Liver (tissue), 9 donors: ENCODE results near the gene SLC18A3. TPM values are rescaled to one million over a fixed set of nuclear protein-coding genes. Genes with fewer than 3 reads are reported as not detected.

ENCODE experiments used
- DNase-seq: peaks from one replicate; pipeline ENCODE4 v3.0.0-alpha.2; 2017; ENCODE audit warnings: low spot score
- H3K27ac ChIP-seq, 2 donors: one replicate each; pipeline ENCODE4 v1.7.0; 2013; ENCODE audit warnings: inconsistent platforms in 2 of 2, low read length in 2 of 2, control low read depth in 1 of 2, low read depth in 1 of 2, mild to moderate bottlenecking in 1 of 2
- H3K27me3 ChIP-seq, 4 donors: one replicate each; pipeline versions ENCODE4 v1.6.1 to v1.7.0; 2013; ENCODE audit warnings: low read length in 3 of 4, inconsistent platforms in 1 of 4, mild to moderate bottlenecking in 1 of 4, moderate library complexity in 1 of 4; ENCODE audit not compliant: control insufficient read depth in 4 of 4, insufficient read depth in 4 of 4
- H3K36me3 ChIP-seq, 4 donors: one replicate each; pipeline versions ENCODE4 v1.6.1 to v1.7.0; 2013; ENCODE audit warnings: low read length in 3 of 4, mild to moderate bottlenecking in 3 of 4, low read depth in 1 of 4, moderate library complexity in 1 of 4; ENCODE audit not compliant: control insufficient read depth in 4 of 4, insufficient read depth in 3 of 4
- H3K4me1 ChIP-seq, 4 donors: one replicate each; pipeline versions ENCODE4 v1.6.1 to v1.7.0; 2013; ENCODE audit warnings: low read length in 3 of 4, mild to moderate bottlenecking in 3 of 4, moderate library complexity in 1 of 4; ENCODE audit not compliant: control insufficient read depth in 4 of 4, insufficient read depth in 4 of 4
- H3K4me3 ChIP-seq, 3 donors: one replicate each; pipeline versions ENCODE4 v1.6.1 to v1.7.0; 2013; ENCODE audit warnings: low read length in 3 of 3, control low read depth in 1 of 3, low read depth in 1 of 3, mild to moderate bottlenecking in 1 of 3
- H3K9ac ChIP-seq, 2 donors: one replicate each; pipeline ENCODE4 v1.7.0; 2013; ENCODE audit warnings: low read length in 2 of 2, mild to moderate bottlenecking in 2 of 2, moderate library complexity in 2 of 2, control low read depth in 1 of 2, low read depth in 1 of 2
- H3K9me3 ChIP-seq, 4 donors: one replicate each; pipeline versions ENCODE4 v1.6.1 to v1.7.0; 2013; ENCODE audit warnings: low read length in 3 of 4; ENCODE audit not compliant: control insufficient read depth in 4 of 4
- ATF3 ChIP-seq: IDR thresholded peaks from 2 replicates; pipeline ENCODE4 v1.6.1; 2016; ENCODE audit warnings: antibody characterized with exemption
- CTCF ChIP-seq: fragments of 150-350 bp; IDR thresholded peaks from 2 replicates; pipeline ENCODE4 v1.5.1; 2017; ENCODE audit warnings: improper control_type of control experiment, low read depth, low read length; ENCODE audit not compliant: missing input control
- EGR1 ChIP-seq, 2 donors: IDR thresholded peaks; 2 replicates each; pipeline ENCODE4 v1.6.1; 2016 to 2018; ENCODE audit warnings: antibody characterized with exemption in 2 of 2, low read depth in 2 of 2
- FOXA1 ChIP-seq: IDR thresholded peaks from 2 replicates; pipeline ENCODE4 v1.6.1; 2016; ENCODE audit warnings: antibody characterized with exemption
- FOXA2 ChIP-seq: IDR thresholded peaks from 2 replicates; pipeline ENCODE4 v1.6.1; 2016; ENCODE audit warnings: antibody characterized with exemption
- GABPA ChIP-seq, 2 donors: IDR thresholded peaks in 1 of 2; conservative IDR thresholded peaks in 1 of 2; 2 replicates each; pipeline ENCODE4 v1.6.1; 2016; ENCODE audit warnings: antibody characterized with exemption in 2 of 2, mild to moderate bottlenecking in 1 of 2, moderate library complexity in 1 of 2
- HNF4A ChIP-seq, 2 donors: conservative IDR thresholded peaks; 2 replicates each; pipeline ENCODE4 v1.6.1; 2016; ENCODE audit warnings: antibody characterized with exemption in 2 of 2, mild to moderate bottlenecking in 2 of 2
- HNF4G ChIP-seq: IDR thresholded peaks from 2 replicates; pipeline ENCODE4 v1.6.1; 2016; ENCODE audit warnings: antibody characterized with exemption
- JUND ChIP-seq, 2 donors: IDR thresholded peaks; 2 replicates each; pipeline ENCODE4 v1.6.1; 2016; ENCODE audit warnings: antibody characterized with exemption in 2 of 2
- MAX ChIP-seq: IDR thresholded peaks from 2 replicates; pipeline ENCODE4 v1.6.1; 2016; ENCODE audit warnings: antibody characterized with exemption
- NR2F2 ChIP-seq: IDR thresholded peaks from 2 replicates; pipeline ENCODE4 v1.6.1; 2016; ENCODE audit warnings: antibody characterized with exemption
- RAD21 ChIP-seq, 2 donors: IDR thresholded peaks; 2 replicates each; pipeline ENCODE4 v1.6.1; 2016; ENCODE audit warnings: antibody characterized with exemption in 2 of 2, mild to moderate bottlenecking in 2 of 2
- REST ChIP-seq: IDR thresholded peaks from 2 replicates; pipeline ENCODE4 v1.6.1; 2016; ENCODE audit warnings: antibody characterized with exemption, mild to moderate bottlenecking
- RXRA ChIP-seq, 2 donors: IDR thresholded peaks; 2 replicates each; pipeline ENCODE4 v1.6.1; 2017 to 2018; ENCODE audit warnings: antibody characterized with exemption in 2 of 2, mild to moderate bottlenecking in 1 of 2
- SP1 ChIP-seq: IDR thresholded peaks from 2 replicates; pipeline ENCODE4 v1.6.1; 2018; ENCODE audit warnings: antibody characterized with exemption, mild to moderate bottlenecking
- TAF1 ChIP-seq: conservative IDR thresholded peaks from 2 replicates; pipeline ENCODE4 v1.6.1; 2016; ENCODE audit warnings: antibody characterized with exemption, mild to moderate bottlenecking
- YY1 ChIP-seq: IDR thresholded peaks from 2 replicates; pipeline ENCODE4 v1.6.1; 2016; ENCODE audit warnings: antibody characterized with exemption, mild to moderate bottlenecking
- ZBTB33 ChIP-seq: IDR thresholded peaks from 2 replicates; pipeline ENCODE4 v1.6.1; 2016; ENCODE audit warnings: antibody characterized with exemption
- WGBS: extraction: QIAGEN DNeasy Blood & Tissue Kit; methylation state at CpG from one replicate; pipeline ENCODE4 v1.1.7; 2013; 5-methylcytosine and 5-hydroxymethylcytosine counted together
- polyA plus RNA-seq, 2 donors: library from polyadenylated mRNA; stranded (reverse) in 1 of 2; unstranded in 1 of 2; fragments of 200-250 nt in 1 of 2; fragments of >200 nt in 1 of 2; fragmentation: Nextera tagmentation in 1 of 2; extraction: Ambion mirVana in 1 of 2; gene quantifications; one replicate each; pipeline versions ENCODE4 v1.2.1 to v1.2.3, GENCODE V29; 2013 to 2015
- total RNA-seq, 2 donors: library from RNA; depleted of rRNA; stranded (reverse); fragments of >200 nt; gene quantifications; one replicate each; pipeline ENCODE4 v1.2.3, GENCODE V29; 2014
- donor health status: healthy.
- donor health status: healthy.
- donor health status: healthy.
- donor health status: healthy.
- donor health status: healthy.

Gene SLC18A3
- total and polyA plus RNA-seq, 4 donors = not detected

GRCh38 chr10:49619613-49620012, 9.5 kb downstream of the SLC18A3 start:
- WGBS = 52% methylated on average over 10 of the region's 10 CpGs
- no peaks in the 10 kb centered on the region for H3K9me3 ChIP-seq
- H3K9ac ChIP-seq = no peak overlapping the region
- H3K36me3 ChIP-seq = no peaks in the 10 kb centered on the region
- DNase-seq = no peak
- TF ChIP-seq JUND (IDR thresholded peaks at IDR 0.05) = no peak
- TF ChIP-seq MAX = no peak
- no peak for TF ChIP-seq NR2F2
- TF ChIP-seq RAD21 (IDR thresholded peaks at IDR 0.05) = no peak
- no peak for TF ChIP-seq ATF3
- H3K27ac ChIP-seq = no peak overlapping the region
- no peaks in the 10 kb centered on the region for H3K4me1 ChIP-seq
- H3K4me3 ChIP-seq = no peak overlapping the region
- H3K27me3 ChIP-seq = peaks cover 3 to 10% (median 5%) of the 10 kb centered on the region in 4 donors

GRCh38 chr10:49620286-49620810, 10.2 kb downstream of the SLC18A3 start:
- no peak overlapping the region for H3K27ac ChIP-seq
- no peak overlapping the region for H3K9ac ChIP-seq
- no peak overlapping the region for H3K4me3 ChIP-seq
- peaks cover 2 to 7% (median 3%) of the 10 kb centered on the region in 4 donors for H3K27me3 ChIP-seq
- H3K4me1 ChIP-seq = no peaks in the 10 kb centered on the region
- H3K36me3 ChIP-seq = no peaks in the 10 kb centered on the region
- WGBS = 83% methylated on average over 12 of the region's 12 CpGs
- TF ChIP-seq SP1 (no peak), FOXA1 (no peak), HNF4G (no peak), MAX (no peak), REST (no peak), TAF1 (no peak)
- no peaks in the 10 kb centered on the region for H3K9me3 ChIP-seq
- DNase-seq = no peak

GRCh38 chr10:49620841-49621378, 10.8 kb downstream of the SLC18A3 start:
- H3K27me3 ChIP-seq = peaks cover 2 to 3% (median 2%) of the 10 kb centered on the region in 4 donors
- no peak overlapping the region for H3K9ac ChIP-seq
- H3K4me1 ChIP-seq = no peaks in the 10 kb centered on the region
- H3K36me3 ChIP-seq = no peaks in the 10 kb centered on the region
- no peaks in the 10 kb centered on the region for H3K9me3 ChIP-seq
- no peak overlapping the region for H3K4me3 ChIP-seq
- WGBS = 69% methylated on average over 6 of the region's 6 CpGs
- H3K27ac ChIP-seq = no peak overlapping the region
- no peak for DNase-seq
- TF ChIP-seq TAF1 (no peak), HNF4G (no peak), SP1 (no peak), CTCF (no peak), FOXA2 (no peak), HNF4A (conservative IDR thresholded peaks at IDR 0.05) (no peak), NR2F2 (no peak), JUND (IDR thresholded peaks at IDR 0.05) (no peak), RXRA (IDR thresholded peaks at IDR 0.05) (no peak), FOXA1 (no peak), EGR1 (IDR thresholded peaks at IDR 0.05; ENCODE audit: low read depth in 2 of 2) (no peak), YY1 (no peak), GABPA (IDR thresholded peaks at IDR 0.05 in 1 of 2, conservative IDR thresholded peaks at IDR 0.05 in 1 of 2) (no peak), ATF3 (no peak), ZBTB33 (no peak)
